ENCODE measurements around the gene CNOT6. TPM values are rescaled to one million over a fixed set of nuclear protein-coding genes. Genes with fewer than 3 reads are reported as not detected.

Gene CNOT6
- polyA plus RNA-seq, 1 of the 3 experiments (the other 2 are of a cell fraction), result 17.1 TPM

GRCh38 chr5:180548563-180548962, 54.4 kb downstream of the CNOT6 start:
- CTCF ChIA-PET, result no interaction called here

GRCh38 chr5:180553530-180553929, 59.4 kb downstream of the CNOT6 start:
- H3K27me3 ChIP-seq (ENCODE audit: insufficient read depth), result no peaks in the 10 kb centered on the region
- H3K36me3 ChIP-seq (replicated peaks in 1 of 2; ENCODE audit: control insufficient read depth in 1 of 2, insufficient read depth in 2 of 2, low read length in 1 of 2), result peaks cover 18 to 41% of the 10 kb centered on the region in 2 experiments
- peak overlapping the region in 1 of 2 experiments; percentile 44; a peak in 1 of 4 replicates for H3K27ac ChIP-seq (ENCODE audit: low read depth in 2 of 2, low read length in 1 of 2)
- H4K20me1 ChIP-seq (ENCODE audit: insufficient read depth), result peaks cover 11% of the 10 kb centered on the region
- ChIA-PET POLR2A (no interaction called here), CTCF (interaction anchor here (0.7 to 1.9 kb wide), 2 partner anchors 9 to 53 kb away, joined by 3 to 6 read pairs; no protein-coding TSS in a partner anchor)
- H3K4me3 ChIP-seq (ENCODE audit: low read depth in 2 of 2, low read length in 1 of 2), result no peak overlapping the region
- no peak overlapping the region for H3K4me2 ChIP-seq
- peak; percentile 54 for DNase-seq
- H3K4me1 ChIP-seq (ENCODE audit: control insufficient read depth in 1 of 2, insufficient read depth in 2 of 2, low read depth in 1 of 2, low read length in 1 of 2), result no peaks in the 10 kb centered on the region; a peak in 2 of 4 replicates
- H2AFZ ChIP-seq (ENCODE audit: low read depth), result no peak overlapping the region
- no peaks in the 10 kb centered on the region for H3K9me2 ChIP-seq
- no peaks in the 10 kb centered on the region for H3K9me3 ChIP-seq
- no peak overlapping the region for H3K9ac ChIP-seq
- TF ChIP-seq NFIC (IDR thresholded peaks at IDR 0.05; ENCODE audit: borderline replicate concordance) (no peak), RCOR1 (IDR thresholded peaks at IDR 0.05; ENCODE audit: low read length) (0 out of 2 replicates have a peak, but pooled peaks have one; percentile 34), IRF3 (IDR thresholded peaks at IDR 0.05; ENCODE audit: low read depth, low read length) (no peak), EP300 (IDR thresholded peaks at IDR 0.05; ENCODE audit: borderline replicate concordance in 1 of 2, low read depth in 1 of 2, low read length in 1 of 2) (peak in 1 of 2 experiments; percentile 57; a peak in 1 of 4 replicates), USF1 (IDR thresholded peaks at IDR 0.05; ENCODE audit: borderline replicate concordance, low read depth) (no peak), YY1 (IDR thresholded peaks at IDR 0.05; ENCODE audit: low read depth) (no peak), GATA2 (CRISPR knock-in tag; IDR thresholded peaks at IDR 0.05) (peak; percentile 72)
- H3F3A ChIP-seq (replicated peaks; ENCODE audit: insufficient read depth), result no peaks in the 10 kb centered on the region
- H3K79me2 ChIP-seq (ENCODE audit: insufficient read depth), result peaks cover 33% of the 10 kb centered on the region
- 68% methylated on average over 3 of the region's 3 CpGs for WGBS (ENCODE audit: low lambda C conversion rate)

More at GRCh38 chr5:180548563-180548962, 54.4 kb downstream of the CNOT6 start:
- no peaks in the 10 kb centered on the region for H3K27me3 ChIP-seq (ENCODE audit: insufficient read depth)
- TF ChIP-seq IRF3 (IDR thresholded peaks at IDR 0.05; ENCODE audit: low read depth, low read length), result no peak
- H3F3A ChIP-seq (replicated peaks; ENCODE audit: insufficient read depth), result no peaks in the 10 kb centered on the region
- H3K27ac ChIP-seq (ENCODE audit: low read depth in 2 of 2, low read length in 1 of 2), result no peak overlapping the region; a peak in 1 of 4 replicates
- H3K4me1 ChIP-seq (ENCODE audit: control insufficient read depth in 1 of 2, insufficient read depth in 2 of 2, low read depth in 1 of 2, low read length in 1 of 2), result no peaks in the 10 kb centered on the region; a peak in 2 of 4 replicates
- no peak overlapping the region for H3K4me3 ChIP-seq (ENCODE audit: low read depth in 2 of 2, low read length in 1 of 2)
- DNase-seq, result no peak
- no peaks in the 10 kb centered on the region for H3K9me3 ChIP-seq
- 76% methylated on average over 3 of the region's 3 CpGs for WGBS (ENCODE audit: low lambda C conversion rate)
- H3K79me2 ChIP-seq (ENCODE audit: insufficient read depth), result peaks cover 69% of the 10 kb centered on the region
- H3K4me2 ChIP-seq, result no peak overlapping the region
- no peak overlapping the region for H2AFZ ChIP-seq (ENCODE audit: low read depth)
- H3K9me2 ChIP-seq, result no peaks in the 10 kb centered on the region
- H3K36me3 ChIP-seq (replicated peaks in 1 of 2; ENCODE audit: control insufficient read depth in 1 of 2, insufficient read depth in 2 of 2, low read length in 1 of 2), result peaks cover 9 to 53% of the 10 kb centered on the region in 2 experiments
- POLR2A ChIA-PET, result no interaction called here
- H4K20me1 ChIP-seq (ENCODE audit: insufficient read depth), result peaks cover 21% of the 10 kb centered on the region; the same call in 1 of the 2 replicates
- no peak overlapping the region for H3K9ac ChIP-seq
